ENCODE measurements around the gene FBLN2. TPM values are rescaled to one million over a fixed set of nuclear protein-coding genes. Genes with fewer than 3 reads are reported as not detected.

The FBLN2 gene
- total and polyA plus RNA-seq, 4 donors = 1.3 to 9.1 (median 4.3) TPM

GRCh38 chr3:13550423-13550690 is 1.4 kb downstream of the FBLN2 start:
- Histone ChIP-seq H3K27me3 (ENCODE audit: control insufficient read depth in 4 of 4, insufficient read depth in 4 of 4, low read length in 3 of 4) (peaks cover 2 to 11% (median 3%) of the 10 kb centered on the region in 4 donors), H3K9ac (ENCODE audit: low read depth in 1 of 2, low read length in 2 of 2) (no peak overlapping the region), H3K4me3 (ENCODE audit: low read depth in 1 of 3, low read length in 3 of 3) (no peak overlapping the region), H3K36me3 (ENCODE audit: control insufficient read depth in 4 of 4, insufficient read depth in 3 of 4, low read depth in 1 of 4, low read length in 3 of 4) (no peaks in the 10 kb centered on the region), H3K9me3 (ENCODE audit: control insufficient read depth in 4 of 4, low read length in 3 of 4) (no peaks in the 10 kb centered on the region), H3K4me1 (ENCODE audit: control insufficient read depth in 4 of 4, insufficient read depth in 4 of 4, low read length in 3 of 4) (peaks cover 0 to 2% (median under 1%) of the 10 kb centered on the region in 4 donors), H3K27ac (ENCODE audit: low read depth in 1 of 2, low read length in 2 of 2) (no peak overlapping the region)
- DNase-seq (ENCODE audit: low spot score) = no peak
- WGBS = 83% methylated on average over 2 of the region's 2 CpGs
- TF ChIP-seq JUND (IDR thresholded peaks at IDR 0.05) (no peak), HNF4A (conservative IDR thresholded peaks at IDR 0.05) (no peak), ATF3 (IDR thresholded peaks at IDR 0.05) (no peak)

- H3K9ac ChIP-seq (ENCODE audit: low read depth in 1 of 2, low read length in 2 of 2) = no peak overlapping the region
- no peaks in the 10 kb centered on the region for H3K36me3 ChIP-seq (ENCODE audit: control insufficient read depth in 4 of 4, insufficient read depth in 3 of 4, low read depth in 1 of 4, low read length in 3 of 4)
- TF ChIP-seq FOXA1 (IDR thresholded peaks at IDR 0.05) (no peak), EGR1 (IDR thresholded peaks at IDR 0.05; ENCODE audit: low read depth in 2 of 2) (no peak)
- peaks cover 0 to 2% (median under 1%) of the 10 kb centered on the region in 4 donors for H3K4me1 ChIP-seq (ENCODE audit: control insufficient read depth in 4 of 4, insufficient read depth in 4 of 4, low read length in 3 of 4)
- peaks cover 2 to 11% (median 3%) of the 10 kb centered on the region in 4 donors for H3K27me3 ChIP-seq (ENCODE audit: control insufficient read depth in 4 of 4, insufficient read depth in 4 of 4, low read length in 3 of 4)
- DNase-seq (ENCODE audit: low spot score) = no peak
- WGBS = 86% methylated on average over 13 of the region's 13 CpGs
- no peak overlapping the region for H3K4me3 ChIP-seq (ENCODE audit: low read depth in 1 of 3, low read length in 3 of 3)
- no peak overlapping the region for H3K27ac ChIP-seq (ENCODE audit: low read depth in 1 of 2, low read length in 2 of 2)
- no peaks in the 10 kb centered on the region for H3K9me3 ChIP-seq (ENCODE audit: control insufficient read depth in 4 of 4, low read length in 3 of 4)
These were observed 2.0 kb downstream of the FBLN2 start for GRCh38 chr3:13550791-13551360.

- Histone ChIP-seq H3K27ac (ENCODE audit: low read depth in 1 of 2, low read length in 2 of 2) (no peak overlapping the region), H3K9me3 (ENCODE audit: control insufficient read depth in 4 of 4, low read length in 3 of 4) (no peaks in the 10 kb centered on the region), H3K4me3 (ENCODE audit: low read depth in 1 of 3, low read length in 3 of 3) (no peak overlapping the region), H3K36me3 (ENCODE audit: control insufficient read depth in 4 of 4, insufficient read depth in 3 of 4, low read depth in 1 of 4, low read length in 3 of 4) (no peaks in the 10 kb centered on the region), H3K27me3 (ENCODE audit: control insufficient read depth in 4 of 4, insufficient read depth in 4 of 4, low read length in 3 of 4) (peaks cover 0 to 14% (median 2%) of the 10 kb centered on the region in 4 donors), H3K4me1 (ENCODE audit: control insufficient read depth in 4 of 4, insufficient read depth in 4 of 4, low read length in 3 of 4) (peaks cover 0 to 2% (median under 1%) of the 10 kb centered on the region in 4 donors), H3K9ac (ENCODE audit: low read depth in 1 of 2, low read length in 2 of 2) (no peak overlapping the region)
- DNase-seq (ENCODE audit: low spot score) = no peak
- TF ChIP-seq ZBTB33 (IDR thresholded peaks at IDR 0.05) = no peak
- no peak for TF ChIP-seq YY1 (IDR thresholded peaks at IDR 0.05)
- no peak for TF ChIP-seq TAF1 (conservative IDR thresholded peaks at IDR 0.05)
- no peak for TF ChIP-seq FOXA2 (IDR thresholded peaks at IDR 0.05)
- TF ChIP-seq JUND (IDR thresholded peaks at IDR 0.05) = no peak
- TF ChIP-seq CTCF (IDR thresholded peaks at IDR 0.05; ENCODE audit: low read depth, low read length, missing input control) = no peak
- no peak for TF ChIP-seq FOXA1 (IDR thresholded peaks at IDR 0.05)
- TF ChIP-seq HNF4A (conservative IDR thresholded peaks at IDR 0.05) = no peak
- TF ChIP-seq GABPA (IDR thresholded peaks at IDR 0.05 in 1 of 2, conservative IDR thresholded peaks at IDR 0.05 in 1 of 2) = no peak
- TF ChIP-seq HNF4G (IDR thresholded peaks at IDR 0.05) = no peak
- TF ChIP-seq RXRA (IDR thresholded peaks at IDR 0.05) = no peak
- TF ChIP-seq ATF3 (IDR thresholded peaks at IDR 0.05) = no peak
- TF ChIP-seq SP1 (IDR thresholded peaks at IDR 0.05) = no peak
- no peak for TF ChIP-seq NR2F2 (IDR thresholded peaks at IDR 0.05)
- no peak for TF ChIP-seq REST (IDR thresholded peaks at IDR 0.05)
- no peak for TF ChIP-seq RAD21 (IDR thresholded peaks at IDR 0.05)
- WGBS = 73% methylated on average over 28 of the region's 28 CpGs
These were observed 4.1 kb downstream of the FBLN2 start for GRCh38 chr3:13552857-13553652.
